Neuronal stem cell (in vitro differentiated cells): ENCODE data around the gene HINFP. TPM values are rescaled to one million over a fixed set of nuclear protein-coding genes. Genes with fewer than 3 reads are reported as not detected.

Experiments
- DNase-seq: peaks from one replicate; pipeline ENCODE4 v3.0.0-alpha.2; 2013; ENCODE audit warnings: low spot score
- H2AFZ ChIP-seq: one replicate; pipeline ENCODE4 v1.6.1; 2013; ENCODE audit warnings: mild to moderate bottlenecking, low read length, inconsistent platforms
- H2AK5ac ChIP-seq: 2 replicates; pipeline ENCODE4 v1.6.1; 2013; ENCODE audit warnings: low read depth, mild to moderate bottlenecking, inconsistent platforms, low read length, moderate library complexity, mixed read lengths
- H2BK120ac ChIP-seq: 2 replicates; pipeline ENCODE4 v1.6.1; 2013; ENCODE audit warnings: low read depth, mild to moderate bottlenecking, inconsistent platforms, low read length, moderate library complexity, mixed read lengths
- H2BK12ac ChIP-seq: one replicate; pipeline ENCODE4 v1.6.1; 2013; ENCODE audit warnings: low read length, inconsistent platforms
- H2BK15ac ChIP-seq: 2 replicates; pipeline ENCODE4 v1.6.1; 2013; ENCODE audit warnings: mild to moderate bottlenecking, low read length, inconsistent platforms, mixed read lengths
- H2BK5ac ChIP-seq: one replicate; pipeline ENCODE4 v1.6.1; 2013; ENCODE audit warnings: inconsistent platforms, mild to moderate bottlenecking, low read length, moderate library complexity
- H3K14ac ChIP-seq: one replicate; pipeline ENCODE4 v1.6.1; 2013; ENCODE audit warnings: low read length, inconsistent platforms
- H3K18ac ChIP-seq: 2 replicates; pipeline ENCODE4 v1.6.1; 2013; ENCODE audit warnings: low read length, inconsistent platforms
- H3K23ac ChIP-seq: 2 replicates; pipeline ENCODE4 v1.6.1; 2013; ENCODE audit warnings: low read depth, mild to moderate bottlenecking, mixed read lengths, low read length, inconsistent platforms; ENCODE audit not compliant: poor library complexity
- H3K27ac ChIP-seq: replicated peaks from 3 replicates; pipeline ENCODE4 v1.5.1; 2013; ENCODE audit warnings: low read length, inconsistent platforms
- H3K27me3 ChIP-seq, 3 experiments: 2 replicates each; pipeline ENCODE4 v1.6.1; 2013; ENCODE audit warnings: low read length in 3 of 3, mild to moderate bottlenecking in 2 of 3, inconsistent platforms in 1 of 3, low read depth in 1 of 3, mixed read lengths in 1 of 3, moderate library complexity in 1 of 3; ENCODE audit not compliant: control insufficient read depth in 3 of 3, insufficient read depth in 3 of 3
- H3K36me3 ChIP-seq, 2 donors: replicated peaks in 1 of 2; 2 replicates each; pipeline ENCODE4 v1.6.1; 2013; ENCODE audit warnings: low read length in 2 of 2; ENCODE audit not compliant: control insufficient read depth in 2 of 2, insufficient read depth in 2 of 2
- H3K4ac ChIP-seq: 2 replicates; pipeline ENCODE4 v1.6.1; 2013; ENCODE audit warnings: inconsistent platforms, mild to moderate bottlenecking, low read length, moderate library complexity
- H3K4me1 ChIP-seq, 2 donors: 1 replicate in 1 of 2; 2 replicates in 1 of 2; pipeline ENCODE4 v1.6.1; 2013; ENCODE audit warnings: low read length in 2 of 2, low read depth in 1 of 2; ENCODE audit not compliant: control insufficient read depth in 2 of 2, insufficient read depth in 1 of 2
- H3K4me2 ChIP-seq: one replicate; pipeline ENCODE4 v1.6.1; 2013; ENCODE audit warnings: mild to moderate bottlenecking, low read length, inconsistent platforms; ENCODE audit not compliant: insufficient read depth, poor library complexity, severe bottlenecking
- H3K4me3 ChIP-seq, 2 donors: 2 replicates each; pipeline ENCODE4 v1.5.1; 2013; ENCODE audit warnings: low read length in 2 of 2, mild to moderate bottlenecking in 2 of 2, inconsistent platforms in 1 of 2, moderate library complexity in 1 of 2
- H3K79me1 ChIP-seq: one replicate; pipeline ENCODE4 v1.6.1; 2013; ENCODE audit warnings: low read depth, mild to moderate bottlenecking, inconsistent platforms, low read length, moderate library complexity
- H3K9ac ChIP-seq: one replicate; pipeline ENCODE4 v1.6.1; 2013; ENCODE audit warnings: mild to moderate bottlenecking, low read depth, low read length, inconsistent platforms; ENCODE audit not compliant: poor library complexity
- H3K9me3 ChIP-seq, 2 donors: replicated peaks in 1 of 2; 2 replicates each; pipeline versions ENCODE3 to v1.6.1; 2013; ENCODE audit warnings: low read length in 2 of 2, mild to moderate bottlenecking in 2 of 2, inconsistent platforms in 1 of 2, low read depth in 1 of 2, mixed read lengths in 1 of 2, moderate library complexity in 1 of 2; ENCODE audit not compliant: control insufficient read depth in 2 of 2, insufficient read depth in 1 of 2
- H4K8ac ChIP-seq: one replicate; pipeline ENCODE4 v1.6.1; 2013; ENCODE audit warnings: low read depth, mild to moderate bottlenecking, inconsistent platforms, low read length, moderate library complexity
- H4K91ac ChIP-seq: one replicate; pipeline ENCODE4 v1.6.1; 2013; ENCODE audit warnings: low read length, low read depth, mild to moderate bottlenecking, inconsistent platforms; ENCODE audit not compliant: poor library complexity
- WGBS, 2 donors: extraction: QIAGEN DNeasy Blood & Tissue Kit; methylation state at CpG; one replicate each; pipeline ENCODE4 v1.1.7; 2013; ENCODE audit warnings: missing lambda C conversion rate in 2 of 2, mixed read lengths in 1 of 2; ENCODE audit not compliant: insufficient read length in 2 of 2, insufficient replicate concordance in 1 of 2; ENCODE audit errors: extremely low coverage in 2 of 2; 5-methylcytosine and 5-hydroxymethylcytosine counted together
- polyA plus RNA-seq, 2 experiments: library from polyadenylated mRNA; stranded (reverse); fragments of 200-250 nt; gene quantifications; one replicate each; pipeline ENCODE4 v1.2.3, GENCODE V29; 2013

The HINFP gene, protein sequence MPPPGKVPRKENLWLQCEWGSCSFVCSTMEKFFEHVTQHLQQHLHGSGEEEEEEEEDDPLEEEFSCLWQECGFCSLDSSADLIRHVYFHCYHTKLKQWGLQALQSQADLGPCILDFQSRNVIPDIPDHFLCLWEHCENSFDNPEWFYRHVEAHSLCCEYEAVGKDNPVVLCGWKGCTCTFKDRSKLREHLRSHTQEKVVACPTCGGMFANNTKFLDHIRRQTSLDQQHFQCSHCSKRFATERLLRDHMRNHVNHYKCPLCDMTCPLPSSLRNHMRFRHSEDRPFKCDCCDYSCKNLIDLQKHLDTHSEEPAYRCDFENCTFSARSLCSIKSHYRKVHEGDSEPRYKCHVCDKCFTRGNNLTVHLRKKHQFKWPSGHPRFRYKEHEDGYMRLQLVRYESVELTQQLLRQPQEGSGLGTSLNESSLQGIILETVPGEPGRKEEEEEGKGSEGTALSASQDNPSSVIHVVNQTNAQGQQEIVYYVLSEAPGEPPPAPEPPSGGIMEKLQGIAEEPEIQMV
- 22.9 TPM for polyA plus RNA-seq (2013, experiment 1 of 2)
- 22.7 TPM for polyA plus RNA-seq (2013, experiment 2 of 2)

DNA sequence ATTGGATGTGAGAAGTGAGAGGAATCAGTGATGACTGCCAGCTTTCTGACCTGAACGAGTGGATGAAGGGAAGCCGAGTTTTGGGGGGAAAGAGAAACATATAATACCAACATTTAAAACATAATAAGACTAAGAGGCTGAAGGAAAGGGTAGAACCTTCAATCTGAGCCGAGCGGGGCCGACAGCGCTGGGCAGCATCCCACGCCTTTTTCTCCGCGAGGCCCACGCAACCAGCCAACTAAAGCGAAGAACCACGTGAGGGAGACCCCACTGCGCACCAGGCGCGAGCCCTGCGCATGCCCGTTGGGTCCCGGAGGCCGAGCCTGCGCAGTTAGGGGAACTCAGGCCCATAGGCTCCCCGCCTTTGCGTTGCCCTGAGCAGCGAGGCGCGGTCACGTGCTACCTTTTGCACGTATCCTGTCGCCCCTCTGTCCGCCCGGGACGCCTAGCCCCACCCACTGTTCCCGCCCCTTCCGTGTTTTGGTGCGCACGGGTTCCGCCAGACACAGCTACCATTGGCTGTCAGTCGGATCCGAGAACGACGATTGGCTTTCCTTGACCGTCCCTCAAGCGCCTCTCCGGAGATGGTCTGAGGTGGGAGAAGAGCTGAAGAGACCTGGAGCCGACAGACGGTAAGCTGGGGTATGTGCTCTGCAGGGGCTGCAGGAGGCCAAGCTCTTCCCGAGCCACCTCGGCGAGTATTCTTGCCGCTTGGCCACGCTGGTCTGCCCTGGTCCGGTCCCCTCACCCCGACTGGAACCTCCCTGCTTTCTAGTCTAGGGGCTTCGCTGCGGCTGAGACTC lies at the start of gene HINFP:
TSS of gene HINFP (plus strand) at position 573 of the 803 bp plus-strand sequence. CDS start 5,365 bp downstream, outside the sequence.
- H3K27ac ChIP-seq = no peak within 1 kb of the TSS
- DNase-seq = peak; percentile 98
- no peak within 1 kb of the TSS for H2BK120ac ChIP-seq
- peak within 1 kb of the TSS; percentile 28 for H3K23ac ChIP-seq
- peaks cover 4 to 20% of the 10 kb centered on the region in 2 donors for H3K36me3 ChIP-seq
- peaks cover 6% of the 10 kb centered on the region for H3K79me1 ChIP-seq
- no peaks in the 10 kb centered on the region for H3K27me3 ChIP-seq
- peak within 1 kb of the TSS; percentile 98 for H3K9ac ChIP-seq
- H2AFZ ChIP-seq = peak within 1 kb of the TSS; percentile 86
- H3K4ac ChIP-seq = no peak within 1 kb of the TSS
- H3K18ac ChIP-seq = peak within 1 kb of the TSS; percentile 90
- H3K4me3 ChIP-seq = peak within 1 kb of the TSS; percentile 63 to 91
- H2BK15ac ChIP-seq = no peak within 1 kb of the TSS
- peaks cover 5 to 15% of the 10 kb centered on the region in 2 donors for H3K4me1 ChIP-seq
- no peak within 1 kb of the TSS for H4K8ac ChIP-seq
- WGBS, 2 donors = no CpG with 5 or more reads among the region's 54 CpGs
- H4K91ac ChIP-seq = no peak within 1 kb of the TSS
- no peaks in the 10 kb centered on the region for H3K9me3 ChIP-seq
- H2BK12ac ChIP-seq = no peak within 1 kb of the TSS
- H3K14ac ChIP-seq = no peak within 1 kb of the TSS
- H2BK5ac ChIP-seq = no peak within 1 kb of the TSS
- no peak within 1 kb of the TSS for H2AK5ac ChIP-seq
- H3K4me2 ChIP-seq = peak within 1 kb of the TSS; percentile 77

DNA sequence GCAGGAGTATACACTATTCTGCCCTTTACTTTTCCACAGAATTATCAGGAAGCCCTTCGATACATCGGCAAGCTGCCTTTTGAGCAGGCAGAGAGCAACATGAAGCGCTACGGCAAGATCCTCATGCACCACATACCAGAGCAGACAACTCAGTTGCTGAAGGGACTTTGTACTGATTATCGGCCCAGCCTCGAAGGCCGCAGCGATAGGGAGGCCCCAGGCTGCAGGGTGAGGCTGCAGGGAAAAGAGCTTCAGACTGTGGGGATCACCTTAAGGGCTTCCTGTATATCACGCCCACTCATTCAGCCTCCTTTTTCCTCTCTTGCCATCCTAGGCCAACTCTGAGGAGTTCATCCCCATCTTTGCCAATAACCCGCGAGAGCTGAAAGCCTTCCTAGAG lies 43.5 kb upstream of the HINFP start:
- Histone ChIP-seq H3K18ac (no peak overlapping the region), H3K9me3 (no peaks in the 10 kb centered on the region), H2BK12ac (no peak overlapping the region), H3K23ac (no peak overlapping the region), H3K4ac (no peak overlapping the region), H2BK120ac (no peak overlapping the region), H3K9ac (no peak overlapping the region), H3K36me3 (peaks cover 43 to 82% of the 10 kb centered on the region in 2 donors), H3K27me3 (no peaks in the 10 kb centered on the region), H2BK5ac (no peak overlapping the region), H3K4me2 (no peak overlapping the region), H2AK5ac (no peak overlapping the region), H3K79me1 (no peaks in the 10 kb centered on the region), H2BK15ac (no peak overlapping the region), H3K4me1 (no peaks in the 10 kb centered on the region), H4K91ac (no peak overlapping the region), H3K14ac (no peak overlapping the region), H2AFZ (no peak overlapping the region), H3K4me3 (no peak overlapping the region), H4K8ac (no peak overlapping the region), H3K27ac (no peak overlapping the region)
- DNase-seq = no peak
- no CpG with 5 or more reads among the region's 11 CpGs for WGBS, 2 donors

- no peak for DNase-seq
- Histone ChIP-seq H2BK12ac (no peak overlapping the region), H3K27ac (no peak overlapping the region), H4K91ac (no peak overlapping the region), H2AK5ac (no peak overlapping the region), H3K4ac (no peak overlapping the region), H3K36me3 (peaks cover 35 to 72% of the 10 kb centered on the region in 2 donors), H3K4me1 (no peaks in the 10 kb centered on the region), H3K23ac (no peak overlapping the region), H4K8ac (no peak overlapping the region), H2AFZ (no peak overlapping the region), H3K18ac (no peak overlapping the region), H2BK15ac (no peak overlapping the region), H2BK5ac (no peak overlapping the region), H3K79me1 (no peaks in the 10 kb centered on the region), H3K4me3 (no peak overlapping the region), H3K9me3 (no peaks in the 10 kb centered on the region), H3K4me2 (no peak overlapping the region), H3K27me3 (no peaks in the 10 kb centered on the region), H3K14ac (no peak overlapping the region), H3K9ac (peak overlapping the region; percentile 73), H2BK120ac (no peak overlapping the region)
- WGBS, 2 donors = no CpG with 5 or more reads among the region's 19 CpGs
Measured at GRCh38 chr11:119078675-119079420, 42.5 kb upstream of the HINFP start.
